Lower leg skin (tissue), 3 donors: Measurements from ENCODE around the gene VTI1A.
"Not testable (repeated sequence)": the region's sequence is repeated elsewhere in the genome, so short reads cannot be mapped to it uniquely, and the experiment has no call there.

Experiments
- POLR2A ChIP-seq, 2 donors: fragments of 450-650 bp; IDR thresholded peaks; one replicate each; pipeline ENCODE4 v1.6.1; 2016 to 2017; ENCODE audit warnings: antibody characterized with exemption in 2 of 2, mild to moderate bottlenecking in 1 of 2, moderate library complexity in 1 of 2
- TF ChIP-seq, protein P1 (sequence below), 3 donors: fragments of 450-650 bp; IDR thresholded peaks; one replicate each; pipeline ENCODE4 v1.5.1; 2016; ENCODE audit warnings: antibody characterized with exemption in 3 of 3, mild to moderate bottlenecking in 3 of 3, moderate library complexity in 2 of 3

DNA sequence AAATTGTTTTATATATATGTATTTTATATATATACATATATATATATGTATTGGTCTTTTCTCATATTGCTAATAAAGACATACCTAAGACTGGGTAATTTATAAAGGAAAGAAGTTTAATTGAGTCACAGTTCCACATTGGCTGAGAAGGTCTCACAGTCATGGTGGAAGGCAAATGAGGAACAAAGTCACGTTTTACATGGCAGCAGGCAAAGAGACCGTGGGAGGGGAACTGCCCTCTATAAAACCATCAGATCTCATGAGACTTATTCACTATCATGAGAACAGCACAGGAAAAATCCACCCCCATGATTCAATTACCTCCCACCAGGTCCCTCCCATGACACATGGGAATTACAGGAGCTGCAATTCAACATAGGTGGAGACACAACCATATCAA lies 416.4 kb downstream of the VTI1A start:
- TF ChIP-seq, protein P1, sequence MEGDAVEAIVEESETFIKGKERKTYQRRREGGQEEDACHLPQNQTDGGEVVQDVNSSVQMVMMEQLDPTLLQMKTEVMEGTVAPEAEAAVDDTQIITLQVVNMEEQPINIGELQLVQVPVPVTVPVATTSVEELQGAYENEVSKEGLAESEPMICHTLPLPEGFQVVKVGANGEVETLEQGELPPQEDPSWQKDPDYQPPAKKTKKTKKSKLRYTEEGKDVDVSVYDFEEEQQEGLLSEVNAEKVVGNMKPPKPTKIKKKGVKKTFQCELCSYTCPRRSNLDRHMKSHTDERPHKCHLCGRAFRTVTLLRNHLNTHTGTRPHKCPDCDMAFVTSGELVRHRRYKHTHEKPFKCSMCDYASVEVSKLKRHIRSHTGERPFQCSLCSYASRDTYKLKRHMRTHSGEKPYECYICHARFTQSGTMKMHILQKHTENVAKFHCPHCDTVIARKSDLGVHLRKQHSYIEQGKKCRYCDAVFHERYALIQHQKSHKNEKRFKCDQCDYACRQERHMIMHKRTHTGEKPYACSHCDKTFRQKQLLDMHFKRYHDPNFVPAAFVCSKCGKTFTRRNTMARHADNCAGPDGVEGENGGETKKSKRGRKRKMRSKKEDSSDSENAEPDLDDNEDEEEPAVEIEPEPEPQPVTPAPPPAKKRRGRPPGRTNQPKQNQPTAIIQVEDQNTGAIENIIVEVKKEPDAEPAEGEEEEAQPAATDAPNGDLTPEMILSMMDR (IDR thresholded peaks at IDR 0.05): not testable (repeated sequence)
- not testable (repeated sequence) for TF ChIP-seq POLR2A (IDR thresholded peaks at IDR 0.05)
